GM12801 (cell line): ENCODE data around the gene KRTAP21-3.
"Not testable (repeated sequence)": the region's sequence is repeated elsewhere in the genome, so short reads cannot be mapped to it uniquely, and the experiment has no call there.

ENCODE experiments used
- TF ChIP-seq, protein P1 (sequence below): IDR thresholded peaks from one replicate; pipeline ENCODE4 v1.5.1; 2011; ENCODE audit warnings: control low read depth; ENCODE audit not compliant: insufficient read length; ENCODE audit errors: extremely low read depth

KRTAP21-3 gene

DNA sequence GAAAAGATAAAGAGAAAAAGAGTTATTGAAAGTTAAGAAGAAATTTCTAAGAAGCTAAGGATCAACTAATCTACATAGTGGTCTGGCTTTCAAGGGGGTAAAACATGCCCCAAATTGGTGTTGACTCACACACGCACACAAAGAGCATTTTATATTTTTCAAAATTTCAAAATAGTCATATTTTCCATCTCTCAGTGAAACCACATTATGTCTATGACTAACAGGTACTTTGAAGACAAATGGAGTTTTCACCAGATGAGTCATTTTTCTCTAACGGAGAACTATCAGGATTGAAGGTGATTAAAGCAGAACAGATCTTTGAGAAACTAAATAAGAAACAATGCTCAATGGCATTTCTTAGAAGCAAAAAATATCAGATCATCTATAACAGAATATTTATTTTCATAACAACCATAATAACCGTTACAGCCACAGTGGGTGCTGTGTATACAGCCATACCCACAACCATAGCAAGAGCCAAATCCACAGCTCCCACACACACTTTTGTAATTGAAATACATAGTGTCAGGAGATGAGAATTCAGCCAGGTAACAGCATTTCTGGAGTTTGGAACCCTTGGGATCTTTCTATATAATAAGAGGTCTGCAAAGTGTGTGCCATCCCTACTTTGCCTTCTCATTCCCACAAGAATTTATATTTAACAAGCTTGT, at the start of gene KRTAP21-3:
Gene KRTAP21-3 (minus strand): TSS at position 539 of the 671 bp plus-strand sequence. CDS start 18 bp downstream, at position 521.
- TF ChIP-seq, protein P1, sequence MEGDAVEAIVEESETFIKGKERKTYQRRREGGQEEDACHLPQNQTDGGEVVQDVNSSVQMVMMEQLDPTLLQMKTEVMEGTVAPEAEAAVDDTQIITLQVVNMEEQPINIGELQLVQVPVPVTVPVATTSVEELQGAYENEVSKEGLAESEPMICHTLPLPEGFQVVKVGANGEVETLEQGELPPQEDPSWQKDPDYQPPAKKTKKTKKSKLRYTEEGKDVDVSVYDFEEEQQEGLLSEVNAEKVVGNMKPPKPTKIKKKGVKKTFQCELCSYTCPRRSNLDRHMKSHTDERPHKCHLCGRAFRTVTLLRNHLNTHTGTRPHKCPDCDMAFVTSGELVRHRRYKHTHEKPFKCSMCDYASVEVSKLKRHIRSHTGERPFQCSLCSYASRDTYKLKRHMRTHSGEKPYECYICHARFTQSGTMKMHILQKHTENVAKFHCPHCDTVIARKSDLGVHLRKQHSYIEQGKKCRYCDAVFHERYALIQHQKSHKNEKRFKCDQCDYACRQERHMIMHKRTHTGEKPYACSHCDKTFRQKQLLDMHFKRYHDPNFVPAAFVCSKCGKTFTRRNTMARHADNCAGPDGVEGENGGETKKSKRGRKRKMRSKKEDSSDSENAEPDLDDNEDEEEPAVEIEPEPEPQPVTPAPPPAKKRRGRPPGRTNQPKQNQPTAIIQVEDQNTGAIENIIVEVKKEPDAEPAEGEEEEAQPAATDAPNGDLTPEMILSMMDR: no peak

- TF ChIP-seq, protein P1: no peak
Observed at GRCh38 chr21:30760776-30761175, 42.2 kb upstream of the KRTAP21-3 start.

- TF ChIP-seq, protein P1: no peak
Observed at GRCh38 chr21:30758306-30758705, 39.7 kb upstream of the KRTAP21-3 start.

DNA sequence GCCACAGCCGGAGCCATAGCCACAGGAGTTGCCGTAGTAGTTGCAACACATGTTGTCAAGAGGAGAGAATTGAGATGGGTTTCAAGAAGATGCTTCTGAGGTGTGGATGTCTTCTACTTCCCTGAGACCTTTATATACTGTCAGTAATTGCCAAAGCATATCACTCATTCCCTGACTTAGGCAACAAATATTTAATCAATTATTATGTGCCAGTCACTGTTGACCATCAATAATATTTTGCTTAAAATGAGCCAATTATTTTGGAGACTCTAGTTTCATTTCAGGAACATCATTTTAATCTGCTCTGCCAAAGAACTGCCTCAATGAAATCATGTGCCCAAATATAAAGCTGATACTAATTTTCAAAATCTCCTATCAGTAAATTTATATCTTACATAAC, 36.8 kb upstream of the KRTAP21-3 start, which contains the start of gene KRTAP21-1:
Gene KRTAP21-1 (minus strand): TSS at position 101 of the 400 bp plus-strand sequence. CDS start 50 bp downstream, at position 51.
- TF ChIP-seq, protein P1: not testable (repeated sequence)

DNA sequence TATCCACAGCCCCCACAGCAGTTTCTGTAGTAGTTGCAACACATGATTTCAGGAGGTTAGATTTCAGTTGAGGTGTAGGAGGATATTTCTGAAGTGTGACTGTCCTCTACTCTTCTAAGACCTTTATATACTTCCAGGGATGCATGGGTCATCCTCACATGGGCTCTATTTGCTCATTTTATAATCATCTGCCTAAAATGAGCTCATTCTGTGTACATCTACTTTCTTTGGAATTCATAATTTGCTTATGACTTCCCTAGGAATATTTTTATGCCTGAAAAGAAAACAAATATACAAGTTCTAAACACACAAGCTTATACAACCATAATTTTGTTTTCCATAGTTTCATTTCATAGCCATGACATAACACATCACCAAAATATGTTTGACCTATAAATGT, 28.6 kb upstream of the KRTAP21-3 start, which contains the start of gene KRTAP21-2:
Gene KRTAP21-2 (minus strand): TSS at position 101 of the 400 bp plus-strand sequence. CDS start 57 bp downstream, at position 44.
- TF ChIP-seq, protein P1: no peak

DNA sequence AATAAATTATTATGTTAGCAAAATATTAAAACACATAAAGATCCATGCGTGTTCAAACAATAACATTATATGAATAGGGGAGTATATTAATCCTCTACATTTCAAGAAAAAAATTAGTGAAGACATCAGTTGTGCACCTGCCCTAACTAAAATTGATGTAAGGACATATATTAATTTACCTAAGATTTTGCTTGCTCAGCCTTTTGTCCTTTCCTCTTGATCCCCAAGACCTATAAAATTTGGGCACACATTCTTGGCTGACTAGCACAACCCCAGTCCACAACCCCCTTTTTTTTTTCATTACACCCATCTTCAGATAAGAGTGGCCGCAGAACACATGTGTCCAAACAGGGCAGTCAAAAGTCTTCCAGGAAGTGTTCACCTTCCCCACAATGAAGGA, 21.9 kb upstream of the KRTAP21-3 start:
- TF ChIP-seq, protein P1: no peak

- TF ChIP-seq, protein P1: no peak
Observed at GRCh38 chr21:30733026-30733425, 14.4 kb upstream of the KRTAP21-3 start.
